Small intestine (tissue), 7 donors: Measurements from ENCODE around the gene FOXD4L1. TPM values are rescaled to one million over a fixed set of nuclear protein-coding genes. Genes with fewer than 3 reads are reported as not detected.
"Not testable (repeated sequence)": the region's sequence is repeated elsewhere in the genome, so short reads cannot be mapped to it uniquely, and the experiment has no call there.

ENCODE experiments used
- DNase-seq, 2 donors: peaks; one replicate each; pipeline versions ENCODE4 v3.0.0 to v3.0.0-alpha.2; 2013
- FAIRE-seq: peaks from 2 replicates; lab custom pipeline; 2012; peaks lifted over from hg19 to GRCh38; lab: Jason Lieb, UNC
- H3K27ac ChIP-seq, 3 donors: one replicate each; pipeline ENCODE4 v1.5.1; 2013; ENCODE audit warnings: low read length in 2 of 3, mild to moderate bottlenecking in 2 of 3, control low read depth in 1 of 3, inconsistent platforms in 1 of 3, low read depth in 1 of 3, moderate library complexity in 1 of 3
- H3K27me3 ChIP-seq, 3 donors: one replicate each; pipeline ENCODE4 v1.6.1; 2013; ENCODE audit warnings: low read length in 3 of 3, inconsistent platforms in 1 of 3; ENCODE audit not compliant: control insufficient read depth in 3 of 3, insufficient read depth in 3 of 3
- H3K36me3 ChIP-seq, 3 donors: one replicate each; pipeline ENCODE4 v1.6.1; 2013; ENCODE audit warnings: low read length in 3 of 3, inconsistent platforms in 1 of 3, low read depth in 1 of 3, mild to moderate bottlenecking in 1 of 3, moderate library complexity in 1 of 3; ENCODE audit not compliant: control insufficient read depth in 3 of 3, insufficient read depth in 2 of 3
- H3K4me1 ChIP-seq, 3 donors: one replicate each; pipeline ENCODE4 v1.6.1; 2013; ENCODE audit warnings: low read length in 2 of 3, inconsistent platforms in 1 of 3, low read depth in 1 of 3, mild to moderate bottlenecking in 1 of 3, moderate library complexity in 1 of 3; ENCODE audit not compliant: control insufficient read depth in 3 of 3, insufficient read depth in 2 of 3
- H3K4me3 ChIP-seq, 3 donors: one replicate each; pipeline ENCODE4 v1.5.1; 2013; ENCODE audit warnings: low read length in 3 of 3, control low read depth in 1 of 3, inconsistent platforms in 1 of 3, low read depth in 1 of 3, mild to moderate bottlenecking in 1 of 3, moderate library complexity in 1 of 3
- H3K9me3 ChIP-seq, 2 donors: one replicate each; pipeline ENCODE4 v1.6.1; 2013; ENCODE audit warnings: low read depth in 1 of 2, low read length in 1 of 2; ENCODE audit not compliant: control insufficient read depth in 2 of 2, insufficient read depth in 1 of 2
- WGBS, 3 donors: extraction: QIAGEN DNeasy Blood & Tissue Kit; methylation state at CpG; one replicate each; pipeline ENCODE4 v1.1.7; 2013; 5-methylcytosine and 5-hydroxymethylcytosine counted together
- polyA plus RNA-seq, 4 donors: library from polyadenylated mRNA; stranded (reverse) in 3 of 4; unstranded in 1 of 4; fragments of 200-250 nt in 3 of 4; fragments of 120-200 nt in 1 of 4; gene quantifications; one replicate each; pipeline versions ENCODE4 v1.2.1 to v1.2.3, GENCODE V29; 2013
- donor health status: healthy with polysubstance abuse.
- donor health status: control.
- donor health status: control.
- donor health status: Bipolar disorder and iron deficiency.
- donor health status: healthy.

The FOXD4L1 gene
- polyA plus RNA-seq, 4 donors: 0.06 to 0.45 TPM; not detected in 2

DNA sequence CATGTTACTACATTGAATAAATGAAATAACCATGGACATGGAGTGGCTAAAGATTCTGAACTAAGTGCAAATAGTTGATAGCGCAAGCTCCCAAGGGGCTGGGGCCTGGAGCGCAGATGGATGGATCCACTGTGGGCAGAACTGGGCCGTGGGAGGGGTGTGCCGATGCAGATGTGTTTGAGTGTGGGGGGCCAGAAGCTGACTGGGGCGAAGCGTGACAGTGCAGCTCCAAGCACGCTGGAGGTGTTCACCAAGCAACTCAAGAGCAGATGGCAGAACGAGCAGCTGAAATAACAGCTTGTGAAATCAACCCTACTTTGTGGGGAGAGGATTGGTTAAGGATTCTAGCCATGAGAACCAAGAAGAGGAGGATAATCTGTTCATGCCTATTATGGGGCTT is 17.0 kb downstream of the FOXD4L1 start:
- not testable (repeated sequence) for DNase-seq, H3K4me3 ChIP-seq, H3K27me3 ChIP-seq, H3K9me3 ChIP-seq, H3K4me1 ChIP-seq, FAIRE-seq, H3K36me3 ChIP-seq, H3K27ac ChIP-seq
- WGBS, 3 donors: 93 to 96% (median 95%) methylated on average over 7 to 8 of the region's 8 CpGs

DNA sequence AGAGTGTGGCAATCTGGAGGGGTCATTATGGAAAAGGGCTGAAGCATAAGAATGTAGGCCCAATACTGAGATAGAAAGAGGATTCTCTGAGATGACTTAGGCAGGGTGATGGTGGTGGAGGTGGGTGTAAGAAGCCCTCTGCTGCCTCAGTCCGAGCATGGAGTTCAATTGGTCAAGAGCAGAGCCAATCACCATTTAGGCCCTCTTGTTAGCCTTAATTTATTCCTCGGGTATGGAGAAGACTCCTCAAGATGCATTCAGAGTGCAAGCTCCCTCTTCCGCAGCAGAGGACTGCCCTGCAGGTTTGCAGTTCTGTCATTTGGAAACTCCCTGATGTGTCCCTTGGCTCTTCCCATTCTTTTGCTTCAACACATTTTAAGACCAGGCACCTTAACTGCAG is 17.5 kb downstream of the FOXD4L1 start:
- H3K4me3 ChIP-seq, H3K27ac ChIP-seq, H3K27me3 ChIP-seq, H3K36me3 ChIP-seq, H3K4me1 ChIP-seq, FAIRE-seq, DNase-seq, H3K9me3 ChIP-seq: not testable (repeated sequence)
- 82 to 94% (median 85%) methylated on average over 2 to 3 of the region's 3 CpGs for WGBS, 3 donors

DNA sequence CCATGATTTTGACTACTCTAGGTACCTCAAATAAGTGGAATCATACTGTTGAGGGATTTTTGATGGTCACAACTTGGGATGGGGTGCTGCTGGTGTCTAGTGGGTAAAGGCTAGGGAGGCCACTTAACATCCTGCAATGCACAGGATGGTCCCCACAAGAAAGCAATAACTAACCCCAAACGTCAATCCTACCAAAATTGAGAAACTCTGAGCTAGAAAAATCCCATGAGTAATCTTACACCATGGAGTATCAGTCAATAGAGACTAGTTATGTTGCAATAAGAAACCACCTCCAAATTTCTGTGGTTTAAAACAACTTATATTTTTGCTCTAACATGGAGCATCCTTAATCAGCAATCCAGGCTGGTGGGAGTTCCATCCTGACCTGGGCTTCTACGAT is 18.6 kb downstream of the FOXD4L1 start:
- not testable (repeated sequence) for H3K4me3 ChIP-seq, H3K27ac ChIP-seq, H3K27me3 ChIP-seq, DNase-seq, H3K36me3 ChIP-seq, H3K4me1 ChIP-seq, FAIRE-seq, H3K9me3 ChIP-seq
- WGBS, 3 donors: no CpG with 5 or more reads among the region's 2 CpGs

DNA sequence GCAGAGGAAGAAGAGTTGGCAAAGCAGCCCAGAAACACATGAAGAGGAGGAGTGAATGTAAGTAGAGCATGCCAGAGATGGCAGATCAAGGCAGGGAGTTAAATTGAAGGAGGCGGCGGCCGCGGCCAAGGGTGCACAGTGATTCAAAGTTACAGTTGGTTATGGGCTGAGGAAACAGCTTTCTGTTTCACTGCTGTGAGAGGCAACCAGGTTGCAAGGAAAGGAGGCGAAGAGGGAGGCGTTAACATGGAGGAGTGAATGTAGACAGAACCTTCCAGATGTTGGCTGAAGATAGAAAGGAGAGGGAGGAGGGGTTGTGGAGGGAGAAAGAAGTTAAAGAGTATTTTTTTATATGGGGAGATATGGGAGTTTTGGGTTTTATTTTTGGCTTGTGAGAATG is 22.4 kb downstream of the FOXD4L1 start:
- not testable (repeated sequence) for H3K4me3 ChIP-seq, H3K27me3 ChIP-seq, H3K4me1 ChIP-seq, H3K27ac ChIP-seq, FAIRE-seq, H3K9me3 ChIP-seq, DNase-seq, H3K36me3 ChIP-seq
- WGBS, 3 donors: 29 to 65% (median 45%) methylated on average over 6 of the region's 6 CpGs

DNA sequence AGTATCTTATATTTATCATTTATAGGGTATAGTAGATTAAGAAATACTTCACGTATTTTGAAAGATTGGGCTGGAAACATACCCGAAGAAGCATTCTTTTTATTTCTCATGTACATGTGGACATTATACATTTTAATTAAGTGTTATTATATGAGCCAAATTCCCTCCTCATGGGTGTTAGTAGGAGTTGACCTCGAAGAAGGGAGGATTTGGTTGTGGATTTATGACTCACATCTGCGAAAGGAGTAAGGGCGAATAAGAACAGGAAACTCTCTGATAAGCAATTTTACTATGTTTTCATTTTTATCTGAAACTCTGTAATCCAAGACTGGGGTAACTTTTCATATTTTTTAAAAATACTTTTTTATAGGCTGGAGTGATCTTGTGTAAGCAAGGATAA is 23.0 kb downstream of the FOXD4L1 start:
- not testable (repeated sequence) for H3K27ac ChIP-seq, H3K27me3 ChIP-seq, H3K4me3 ChIP-seq, H3K36me3 ChIP-seq, H3K9me3 ChIP-seq, DNase-seq, H3K4me1 ChIP-seq, FAIRE-seq
- 63 to 76% (median 71%) methylated on average over 5 of the region's 5 CpGs for WGBS, 3 donors

DNA sequence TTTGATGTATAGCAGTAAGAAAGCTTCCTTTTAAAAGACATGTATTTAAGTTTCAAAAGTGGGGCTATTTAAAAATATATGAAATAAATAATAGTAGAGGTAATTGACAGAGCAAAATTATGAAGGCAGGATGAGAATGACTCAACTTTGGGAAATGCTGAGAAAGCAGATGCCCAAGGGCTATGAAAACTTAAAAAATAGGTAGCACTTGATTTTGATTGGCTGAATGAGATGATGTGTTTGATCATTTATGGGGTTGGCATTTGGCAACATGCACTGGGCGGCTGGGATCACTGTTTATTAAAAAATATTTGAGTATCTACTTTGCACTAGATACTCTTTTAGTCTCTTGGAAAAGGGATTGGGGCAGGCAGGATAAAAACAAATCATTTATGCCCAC is 26.5 kb downstream of the FOXD4L1 start:
- not testable (repeated sequence) for H3K27ac ChIP-seq, DNase-seq, FAIRE-seq, H3K4me1 ChIP-seq, H3K9me3 ChIP-seq, H3K4me3 ChIP-seq, H3K27me3 ChIP-seq, H3K36me3 ChIP-seq
- WGBS, 3 donors: 64 to 75% (median 73%) methylated on average over 1 of the region's 1 CpG

DNA sequence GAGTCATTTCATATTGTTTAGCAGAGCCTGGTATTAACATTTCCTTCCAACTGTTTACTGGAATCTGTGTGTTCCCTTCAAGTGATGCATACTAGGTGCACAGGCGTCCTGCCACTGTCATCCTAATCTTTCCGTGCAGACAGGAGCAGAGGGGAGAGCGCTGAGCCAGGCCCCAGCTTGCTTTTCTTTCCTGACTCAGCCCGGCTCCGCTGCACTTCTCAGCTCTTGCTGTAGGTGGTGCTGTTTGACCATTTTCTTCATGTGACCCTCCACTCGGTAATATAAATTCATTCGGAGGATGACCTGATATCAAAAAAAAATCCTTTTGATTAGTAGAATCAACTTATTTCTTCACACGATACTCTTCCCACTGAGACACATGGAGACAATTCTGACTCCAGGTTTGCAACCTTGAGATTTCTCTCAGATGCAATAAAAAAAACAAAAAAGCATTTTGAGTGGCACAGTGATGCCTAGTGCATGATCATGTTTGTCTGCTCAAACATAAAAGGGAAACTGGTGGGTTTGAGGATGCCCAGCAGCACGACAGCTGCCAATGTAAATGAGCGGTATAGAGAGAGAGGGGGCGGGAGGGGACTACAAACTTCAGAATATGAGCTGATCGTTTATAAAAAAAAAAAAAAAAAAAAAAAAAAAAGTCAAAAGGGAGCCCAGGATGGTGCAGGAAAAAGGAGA is 29.0 kb downstream of the FOXD4L1 start:
- H3K4me3 ChIP-seq, H3K27ac ChIP-seq, H3K4me1 ChIP-seq, H3K9me3 ChIP-seq, H3K36me3 ChIP-seq, H3K27me3 ChIP-seq, DNase-seq, FAIRE-seq: not testable (repeated sequence)
- 10 to 19% (median 15%) methylated on average over 4 to 5 of the region's 12 CpGs for WGBS, 3 donors

DNA sequence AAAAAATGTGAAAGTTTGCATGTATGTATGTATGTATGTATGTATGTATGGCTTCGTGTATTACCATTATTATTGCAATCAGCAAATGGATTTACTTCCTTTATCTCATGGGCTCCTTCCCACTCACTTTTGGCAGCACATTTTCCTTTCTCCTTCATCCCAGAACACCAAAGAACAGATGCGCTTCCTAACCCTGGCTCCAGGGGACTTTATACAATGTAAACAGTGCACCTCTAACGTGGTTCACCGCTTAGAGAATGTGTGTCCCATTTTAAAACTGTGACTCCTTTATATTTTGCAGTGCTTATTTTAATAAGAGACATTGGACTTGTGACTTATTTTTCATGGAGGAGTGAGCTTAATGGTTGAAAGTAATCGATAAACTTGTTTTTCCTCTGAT is 29.7 kb downstream of the FOXD4L1 start:
- H3K36me3 ChIP-seq, H3K27me3 ChIP-seq, H3K27ac ChIP-seq, H3K9me3 ChIP-seq, DNase-seq, H3K4me1 ChIP-seq, H3K4me3 ChIP-seq, FAIRE-seq: not testable (repeated sequence)
- WGBS, 3 donors: 28 to 54% (median 41%) methylated on average over 3 to 4 of the region's 5 CpGs

DNA sequence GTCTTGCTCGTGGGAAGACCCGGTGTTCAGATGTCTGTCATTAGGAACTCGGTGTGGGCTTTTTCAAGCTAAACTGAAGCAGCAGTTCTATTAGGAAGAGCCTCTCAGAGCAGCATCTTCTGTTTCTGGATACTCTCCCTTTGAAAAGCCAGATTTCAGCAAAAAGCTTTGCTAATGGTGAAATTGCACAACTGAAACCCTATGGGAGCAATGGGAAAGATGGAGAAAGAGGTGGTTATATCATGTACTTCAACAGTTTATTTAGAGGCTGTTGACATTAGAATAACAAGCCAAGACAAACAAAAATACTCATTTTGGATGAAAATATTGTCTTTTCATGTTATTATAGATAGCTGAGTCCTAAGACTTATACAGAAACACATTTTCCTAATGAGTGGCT is 30.4 kb downstream of the FOXD4L1 start:
- not testable (repeated sequence) for H3K27me3 ChIP-seq, FAIRE-seq, H3K4me1 ChIP-seq, DNase-seq, H3K27ac ChIP-seq, H3K36me3 ChIP-seq, H3K4me3 ChIP-seq, H3K9me3 ChIP-seq
- 61 to 88% (median 82%) methylated on average over 3 of the region's 3 CpGs for WGBS, 3 donors
